Aorta (tissue), 5 donors: ENCODE results near the gene NBL1. TPM values are rescaled to one million over a fixed set of nuclear protein-coding genes. Genes with fewer than 3 reads are reported as not detected.

Source experiments
- ATAC-seq: fragments of 200-7000 bp; cut with Tn5 transposase; one replicate; pipeline ENCODE4 v1.9.1; 2022; ENCODE audit warnings: moderate library complexity; ENCODE audit not compliant: low FRiP score
- DNase-seq, 2 donors: peaks; one replicate each; pipeline ENCODE4 v3.0.0-alpha.2; 2020
- H3K27ac ChIP-seq, 2 donors: one replicate each; pipeline ENCODE4 v1.5.1; 2013; ENCODE audit warnings: low read length in 2 of 2, mild to moderate bottlenecking in 2 of 2, moderate library complexity in 2 of 2, control low read depth in 1 of 2, inconsistent platforms in 1 of 2, low read depth in 1 of 2
- H3K27me3 ChIP-seq, 2 donors: one replicate each; pipeline ENCODE4 v1.6.1; 2013; ENCODE audit warnings: control low read depth in 1 of 2, low read length in 1 of 2, mild to moderate bottlenecking in 1 of 2, moderate library complexity in 1 of 2; ENCODE audit not compliant: insufficient read depth in 2 of 2, control insufficient read depth in 1 of 2
- H3K36me3 ChIP-seq, 2 donors: one replicate each; pipeline ENCODE4 v1.6.1; 2013; ENCODE audit warnings: control low read depth in 1 of 2, low read length in 1 of 2, mild to moderate bottlenecking in 1 of 2; ENCODE audit not compliant: insufficient read depth in 2 of 2, control insufficient read depth in 1 of 2
- H3K4me1 ChIP-seq, 2 donors: one replicate each; pipeline ENCODE4 v1.6.1; 2013; ENCODE audit warnings: low read length in 2 of 2, control low read depth in 1 of 2, mild to moderate bottlenecking in 1 of 2, moderate library complexity in 1 of 2; ENCODE audit not compliant: insufficient read depth in 2 of 2, control insufficient read depth in 1 of 2
- H3K4me3 ChIP-seq, 2 donors: one replicate each; pipeline ENCODE4 v1.5.1; 2013; ENCODE audit warnings: low read length in 2 of 2, control low read depth in 1 of 2, mild to moderate bottlenecking in 1 of 2
- H3K9me3 ChIP-seq: one replicate; pipeline ENCODE4 v1.6.1; 2013; ENCODE audit warnings: mild to moderate bottlenecking, low read length; ENCODE audit not compliant: control insufficient read depth
- WGBS, 2 donors: extraction: QIAGEN DNeasy Blood & Tissue Kit; methylation state at CpG; one replicate each; pipeline ENCODE4 v1.1.7; 2013; 5-methylcytosine and 5-hydroxymethylcytosine counted together
- intact Hi-C, 2 donors: fragments of 100-400 bp; cut with DNase I; formaldehyde crosslinking; loops; one replicate each; pipeline versions ENCODE4 v1.14.2 to v1.15.0; 2022
- polyA plus RNA-seq, 2 donors: library from polyadenylated mRNA; stranded (reverse); fragments of 200-250 nt; gene quantifications; one replicate each; pipeline ENCODE4 v1.2.3, GENCODE V29; 2013
- total RNA-seq, 2 donors: library from RNA; stranded (reverse); fragmentation: NEBNext Ultra II Directional; extraction: Animal tissue kit (Norgen Biotek cat#: 25700); gene quantifications; one replicate each; pipeline ENCODE4 v1.2.1, GENCODE V29; 2021
- donor health status: healthy with polysubstance abuse.
- donor health status: Bipolar disorder and iron deficiency.
- donor health status: DM: no; HTN: no; CAD: no.
- donor health status: DM: no; HTN: no; CAD: no.
- donor health status: DM: yes; HTN: yes; CAD: no.

Gene NBL1
- total and polyA plus RNA-seq, 4 donors: 133 to 188 (median 150) TPM

DNA sequence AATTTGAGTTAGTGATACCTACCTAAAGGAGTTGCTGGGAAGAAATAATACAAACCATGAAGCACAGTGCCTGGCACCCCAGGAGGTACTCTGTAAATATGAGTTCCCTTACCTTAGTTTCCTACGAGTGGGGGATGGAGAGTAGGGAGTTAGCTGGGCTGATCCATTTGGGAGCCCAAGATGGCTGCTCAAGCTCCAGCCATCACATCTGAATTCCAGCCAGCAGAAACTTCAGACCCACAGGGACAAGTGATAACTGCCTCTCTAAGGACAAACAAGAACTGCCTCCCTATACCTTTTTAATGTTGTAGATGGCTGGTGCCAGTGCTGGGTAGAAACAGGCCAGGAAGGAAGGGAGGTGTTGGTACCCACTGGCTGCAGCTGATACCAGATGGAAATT is 43.3 kb downstream of the NBL1 start:
- H3K27me3 ChIP-seq: no peaks in the 10 kb centered on the region
- 94 to 95% methylated on average over 1 of the region's 1 CpG for WGBS, 2 donors
- H3K27ac ChIP-seq: no peak overlapping the region
- H3K9me3 ChIP-seq: no peaks in the 10 kb centered on the region
- peaks cover 0 to 2% of the 10 kb centered on the region in 2 donors for H3K36me3 ChIP-seq
- ATAC-seq: no peak
- no peak overlapping the region for H3K4me3 ChIP-seq
- no peak for DNase-seq
- intact Hi-C loops: no loop called here
- no peaks in the 10 kb centered on the region for H3K4me1 ChIP-seq

- no peaks in the 10 kb centered on the region for H3K4me1 ChIP-seq
- no peak overlapping the region for H3K27ac ChIP-seq
- no peaks in the 10 kb centered on the region for H3K27me3 ChIP-seq
- ATAC-seq: no peak
- H3K4me3 ChIP-seq: no peak overlapping the region
- 88 to 92% methylated on average over 19 of the region's 19 CpGs for WGBS, 2 donors
- no peak for DNase-seq
- peaks cover 0 to 1% of the 10 kb centered on the region in 2 donors for H3K36me3 ChIP-seq
- no peaks in the 10 kb centered on the region for H3K9me3 ChIP-seq
- intact Hi-C loops: no loop called here
Observed at GRCh38 chr1:19688041-19688842, 44.1 kb downstream of the NBL1 start.

DNA sequence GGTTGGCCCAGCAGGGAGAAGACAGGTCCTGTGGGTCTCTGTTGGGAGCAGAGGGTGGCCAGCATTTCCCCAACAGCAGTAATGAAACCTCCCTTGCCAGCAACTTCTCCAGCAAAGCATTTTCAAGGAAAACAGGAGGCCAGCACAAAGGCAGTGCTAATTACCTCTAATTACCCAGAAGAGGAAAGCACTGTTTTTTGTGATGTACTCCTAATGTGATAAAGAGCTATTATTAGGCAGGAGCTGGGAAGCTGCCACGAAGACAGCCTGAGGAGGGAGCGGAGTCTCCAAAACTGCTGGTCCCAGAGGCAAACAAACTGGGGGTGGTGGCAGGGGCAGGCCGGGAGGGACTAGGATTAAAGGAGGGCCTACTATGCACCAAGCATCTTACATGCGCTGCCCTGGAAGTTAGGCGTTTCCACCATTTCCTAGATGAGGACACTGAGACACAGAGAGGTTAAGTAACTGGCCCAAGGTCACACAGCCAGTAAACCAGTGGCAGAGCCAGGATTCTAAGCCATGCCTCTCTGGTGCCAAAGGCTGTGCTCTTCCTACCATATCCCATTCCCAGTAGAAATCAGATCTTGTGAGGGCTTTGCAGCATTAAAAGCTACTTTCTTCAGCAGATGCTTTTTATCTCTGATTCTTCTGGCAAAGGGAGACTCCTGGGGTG is 45.1 kb downstream of the NBL1 start:
- H3K36me3 ChIP-seq: peaks cover 0 to 1% of the 10 kb centered on the region in 2 donors

GRCh38 chr1:19689856-19690255 is 45.7 kb downstream of the NBL1 start:
- WGBS, 2 donors: 90 to 92% methylated on average over 3 of the region's 3 CpGs
- Histone ChIP-seq H3K27ac (no peak overlapping the region), H3K4me3 (no peak overlapping the region), H3K9me3 (no peaks in the 10 kb centered on the region), H3K27me3 (no peaks in the 10 kb centered on the region), H3K36me3 (peaks cover 0 to 1% of the 10 kb centered on the region in 2 donors), H3K4me1 (no peaks in the 10 kb centered on the region)
- no peak for DNase-seq
- ATAC-seq: no peak
- intact Hi-C loops: no loop called here

More for the DNA sequence above, 45.1 kb downstream of the NBL1 start:
- DNase-seq (no peak), ATAC-seq (no peak)
- Histone ChIP-seq H3K27me3 (no peaks in the 10 kb centered on the region), H3K9me3 (no peaks in the 10 kb centered on the region), H3K4me1 (no peaks in the 10 kb centered on the region), H3K4me3 (no peak overlapping the region), H3K27ac (no peak overlapping the region)
- 72 to 74% methylated on average over 5 of the region's 5 CpGs for WGBS, 2 donors
- intact Hi-C loops: no loop called here

- peaks cover 0 to 1% of the 10 kb centered on the region in 2 donors for H3K36me3 ChIP-seq
- WGBS, 2 donors: 86 to 88% methylated on average over 7 of the region's 7 CpGs
- intact Hi-C loops: no loop called here
Observed at GRCh38 chr1:19690342-19690741, 46.2 kb downstream of the NBL1 start.

DNA sequence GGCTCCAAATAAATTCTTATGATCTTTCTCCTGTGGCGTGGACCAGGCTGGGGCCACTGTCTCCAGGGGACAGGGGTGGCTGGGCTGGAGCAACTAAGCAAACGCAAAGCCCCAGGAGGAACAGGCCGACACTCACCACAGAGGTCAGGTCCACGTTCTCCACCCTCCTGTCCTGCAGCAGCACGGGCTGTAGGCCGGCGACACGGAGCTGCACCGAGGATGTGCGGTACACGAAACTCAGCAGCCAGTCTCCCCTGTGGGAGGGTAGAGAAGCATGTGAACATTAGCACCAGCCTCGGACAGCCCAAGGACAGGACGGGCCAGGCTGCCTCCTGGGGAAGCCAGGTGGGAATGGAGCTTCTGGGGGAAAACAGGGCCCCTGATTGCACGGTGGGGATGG is 50.2 kb downstream of the NBL1 start:
- H3K4me1 ChIP-seq: no peaks in the 10 kb centered on the region
- WGBS, 2 donors: 84% methylated on average over 14 of the region's 14 CpGs
- intact Hi-C loops: no loop called here
- no peak overlapping the region for H3K4me3 ChIP-seq
- H3K9me3 ChIP-seq: no peaks in the 10 kb centered on the region
- H3K27ac ChIP-seq: no peak overlapping the region
- DNase-seq (no peak), ATAC-seq (no peak)
- no peaks in the 10 kb centered on the region for H3K27me3 ChIP-seq
- H3K36me3 ChIP-seq: peaks cover 0 to 1% of the 10 kb centered on the region in 2 donors

More at GRCh38 chr1:19690342-19690741, 46.2 kb downstream of the NBL1 start:
- Histone ChIP-seq H3K27me3 (no peaks in the 10 kb centered on the region), H3K27ac (no peak overlapping the region), H3K4me1 (no peaks in the 10 kb centered on the region), H3K9me3 (no peaks in the 10 kb centered on the region), H3K4me3 (no peak overlapping the region)
- ATAC-seq (no peak), DNase-seq (no peak)

GRCh38 chr1:19695772-19696171 is 51.7 kb downstream of the NBL1 start:
- 93% methylated on average over 7 of the region's 7 CpGs for WGBS, 2 donors
- intact Hi-C loops: no loop called here
- no peaks in the 10 kb centered on the region for H3K4me1 ChIP-seq
- H3K36me3 ChIP-seq: peaks cover 0 to 2% of the 10 kb centered on the region in 2 donors
- H3K9me3 ChIP-seq: no peaks in the 10 kb centered on the region
- H3K27me3 ChIP-seq: no peaks in the 10 kb centered on the region
- H3K27ac ChIP-seq: no peak overlapping the region
- DNase-seq (no peak), ATAC-seq (no peak)
- H3K4me3 ChIP-seq: no peak overlapping the region

DNA sequence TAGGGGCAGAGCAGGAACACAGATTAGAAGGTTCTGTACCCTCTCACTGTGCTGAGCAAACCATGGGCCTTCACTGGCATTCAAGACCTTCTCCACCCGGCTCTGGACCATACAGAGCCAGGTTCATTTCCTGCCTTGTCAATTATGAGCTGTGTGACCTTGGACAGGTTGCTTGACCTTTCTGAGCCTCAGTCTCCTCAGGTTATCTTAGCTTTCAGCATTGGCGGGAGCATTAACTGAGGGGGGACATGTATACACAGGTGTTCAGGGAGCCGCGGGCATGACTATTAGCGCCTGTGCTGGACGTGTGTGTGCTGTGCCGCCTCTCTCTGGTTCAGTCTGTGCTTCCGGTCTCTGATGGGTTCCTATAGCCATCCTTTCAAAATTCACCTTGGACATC is 52.7 kb downstream of the NBL1 start:
- H3K27ac ChIP-seq: no peak overlapping the region
- DNase-seq (no peak), ATAC-seq (no peak)
- H3K4me1 ChIP-seq: no peaks in the 10 kb centered on the region
- WGBS, 2 donors: 96% methylated on average over 8 of the region's 8 CpGs
- H3K36me3 ChIP-seq: peaks cover 0 to 2% of the 10 kb centered on the region in 2 donors
- H3K9me3 ChIP-seq: no peaks in the 10 kb centered on the region
- no peaks in the 10 kb centered on the region for H3K27me3 ChIP-seq
- no peak overlapping the region for H3K4me3 ChIP-seq
- intact Hi-C loops: no loop called here

- no peak for ATAC-seq
- no peak for DNase-seq
- Histone ChIP-seq H3K27ac (no peak overlapping the region), H3K27me3 (no peaks in the 10 kb centered on the region), H3K36me3 (peaks cover 0 to 2% of the 10 kb centered on the region in 2 donors), H3K4me1 (no peaks in the 10 kb centered on the region), H3K4me3 (no peak overlapping the region), H3K9me3 (no peaks in the 10 kb centered on the region)
- intact Hi-C loops: no loop called here
- 85 to 89% methylated on average over 4 of the region's 4 CpGs for WGBS, 2 donors
Observed at GRCh38 chr1:19698181-19698580, 54.1 kb downstream of the NBL1 start.
